Measurements from ENCODE around the gene TNFRSF12A.

GRCh38 chr16:3015865-3016521, 4.2 kb upstream of the TNFRSF12A start:
- TF ChIP-seq CTCF (IDR thresholded peaks at IDR 0.05) (no peak), POLR2A (IDR thresholded peaks at IDR 0.05) (no peak), EP300 (IDR thresholded peaks at IDR 0.05) (no peak)
